SIG-M5 (cell line): Measurements from ENCODE around the gene ATIC.

Source experiments
- DNase-seq: peaks from one replicate; lab custom pipeline; 2025; lab: John Stamatoyannopoulos, UW

ATIC gene

DNA sequence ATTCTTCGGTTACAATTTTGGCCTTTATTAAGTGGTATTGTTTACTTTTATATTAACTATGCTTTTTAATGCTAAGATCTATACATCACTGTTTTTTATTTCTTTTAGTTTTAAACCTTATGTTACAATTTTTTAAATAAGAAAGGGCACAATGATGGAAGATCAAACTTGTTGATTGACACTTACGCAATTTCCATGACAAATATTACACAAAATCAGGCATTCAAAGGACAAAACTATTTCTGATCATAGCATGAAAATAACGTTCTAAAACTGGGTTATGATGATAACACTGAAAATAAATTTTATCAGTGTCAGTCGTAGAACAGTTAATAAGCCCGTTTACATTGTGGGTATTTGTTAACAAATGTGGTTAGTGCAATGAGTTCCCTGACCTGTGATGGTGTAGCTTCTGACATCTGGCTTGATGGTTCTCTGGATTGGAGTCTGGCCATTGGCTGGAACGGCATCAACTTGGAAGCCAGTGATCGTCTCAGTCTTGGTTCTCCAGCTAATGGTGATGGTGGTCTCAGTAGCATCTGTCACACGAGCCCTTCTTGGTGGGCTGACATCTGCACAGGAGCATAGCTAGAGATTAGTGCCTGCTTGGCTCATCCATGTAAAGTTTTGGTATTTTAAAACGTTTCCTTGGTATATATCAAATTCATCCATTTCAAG is 64.4 kb downstream of the ATIC start:
- DNase-seq: no peak

DNA sequence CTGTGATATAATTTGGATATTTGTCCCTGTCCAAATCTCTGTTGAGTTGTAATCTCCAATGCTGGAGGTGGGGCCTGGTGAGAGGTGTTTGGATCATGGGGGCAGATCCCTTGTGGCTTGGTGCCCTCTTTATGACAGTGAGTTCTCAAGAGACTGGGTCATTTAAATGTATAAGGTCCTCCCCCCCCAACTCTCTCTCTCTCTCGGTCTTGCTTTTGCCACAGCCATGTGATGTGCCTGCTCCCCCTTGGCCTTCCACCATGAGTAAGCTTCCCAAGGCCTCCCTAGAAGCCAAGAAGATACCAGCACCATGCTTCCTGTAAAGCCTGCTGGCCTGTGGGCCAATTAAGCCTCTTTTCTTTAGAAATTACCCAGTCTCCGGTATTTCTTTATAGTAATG is 65.4 kb downstream of the ATIC start:
- DNase-seq: no peak

DNA sequence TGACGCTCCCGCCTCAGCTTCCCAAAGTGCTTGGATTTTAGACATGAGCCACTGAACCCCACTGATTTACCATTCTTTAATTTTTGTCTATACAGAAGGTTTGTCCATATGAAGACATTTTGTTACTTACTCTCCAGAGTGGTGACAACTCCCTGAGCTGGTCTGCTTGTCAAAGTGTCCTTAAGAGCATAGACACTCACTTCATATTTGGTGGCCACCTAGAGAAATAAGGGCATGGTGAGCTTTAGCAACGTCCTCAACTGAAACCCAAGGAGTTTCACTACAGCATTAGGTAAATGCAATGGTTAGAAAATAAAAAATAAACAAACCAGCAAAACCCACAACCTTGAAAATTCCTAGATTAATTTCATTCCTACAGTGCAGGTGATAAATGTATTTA is 66.2 kb downstream of the ATIC start:
- no peak for DNase-seq

DNA sequence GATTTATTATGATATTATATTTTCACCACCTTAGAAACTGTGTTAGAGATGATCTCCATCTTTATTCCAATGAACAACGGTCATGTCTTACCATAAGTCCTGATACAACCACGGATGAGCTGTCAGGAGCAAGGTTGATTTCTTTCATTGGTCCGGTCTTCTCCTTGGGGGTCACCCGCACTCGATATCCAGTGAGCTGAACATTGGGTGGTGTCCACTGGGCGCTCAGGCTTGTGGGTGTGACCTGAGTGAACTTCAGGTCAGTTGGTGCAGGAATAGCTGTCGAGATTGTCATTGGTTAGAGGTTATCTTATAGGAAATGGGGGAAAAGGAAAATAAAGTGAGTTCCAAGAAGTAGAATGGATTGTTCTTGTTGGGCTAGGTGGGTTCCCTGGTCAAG is 67.2 kb downstream of the ATIC start:
- no peak for DNase-seq

DNA sequence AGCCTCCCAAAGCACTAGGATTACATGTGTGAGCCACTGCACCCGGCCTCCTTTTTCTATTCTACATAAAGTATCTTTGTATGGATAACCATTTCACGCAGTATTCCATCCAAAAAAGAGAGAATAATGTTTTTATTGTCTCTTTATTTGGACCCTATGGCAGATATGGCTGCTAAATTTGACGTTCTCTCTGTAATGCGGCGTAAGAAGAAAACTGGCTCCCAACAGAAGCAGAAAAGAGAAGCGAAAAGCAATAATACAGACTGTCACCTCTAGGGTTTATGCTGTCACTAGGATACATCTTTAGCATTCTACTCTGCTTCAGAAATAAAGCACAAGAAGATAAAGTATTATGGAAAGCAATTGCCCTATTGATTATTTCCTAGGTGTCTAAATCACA is 68.1 kb downstream of the ATIC start:
- no peak for DNase-seq

DNA sequence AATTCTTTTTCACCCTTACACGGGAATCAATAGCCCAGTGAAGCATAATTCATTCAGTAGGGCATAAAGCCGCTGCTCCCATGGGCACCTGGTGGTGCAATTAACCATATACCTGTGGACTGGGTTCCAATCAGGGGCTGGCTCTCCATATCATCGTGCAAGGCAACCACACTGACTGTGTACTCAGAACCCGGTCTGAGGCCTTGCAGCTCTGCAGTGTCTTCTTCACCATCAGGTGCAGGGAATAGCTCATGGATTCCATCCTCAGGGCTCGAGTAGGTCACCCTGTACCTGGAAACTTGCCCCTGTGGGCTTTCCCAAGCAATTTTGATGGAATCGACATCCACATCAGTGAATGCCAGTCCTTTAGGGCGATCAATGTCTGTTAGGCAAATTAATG is 68.8 kb downstream of the ATIC start:
- no peak for DNase-seq

DNA sequence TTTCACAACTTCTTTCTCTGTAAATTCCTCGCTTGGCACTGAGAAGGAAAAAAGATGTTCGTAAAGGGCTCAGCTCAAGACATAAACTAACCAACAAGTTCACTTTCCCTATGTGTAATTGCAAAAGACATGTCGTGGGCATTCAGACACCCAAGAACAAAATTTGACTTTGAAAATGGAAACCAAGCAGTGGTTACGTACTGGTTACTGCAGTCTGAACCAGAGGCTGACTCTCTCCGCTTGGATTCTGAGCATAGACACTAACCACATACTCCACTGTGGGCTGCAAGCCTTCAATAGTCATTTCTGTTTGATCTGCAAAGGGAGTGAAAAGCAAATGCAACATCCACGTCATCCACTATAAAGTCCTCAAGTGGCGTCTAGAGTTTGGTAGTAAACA is 70.2 kb downstream of the ATIC start:
- no peak for DNase-seq

DNA sequence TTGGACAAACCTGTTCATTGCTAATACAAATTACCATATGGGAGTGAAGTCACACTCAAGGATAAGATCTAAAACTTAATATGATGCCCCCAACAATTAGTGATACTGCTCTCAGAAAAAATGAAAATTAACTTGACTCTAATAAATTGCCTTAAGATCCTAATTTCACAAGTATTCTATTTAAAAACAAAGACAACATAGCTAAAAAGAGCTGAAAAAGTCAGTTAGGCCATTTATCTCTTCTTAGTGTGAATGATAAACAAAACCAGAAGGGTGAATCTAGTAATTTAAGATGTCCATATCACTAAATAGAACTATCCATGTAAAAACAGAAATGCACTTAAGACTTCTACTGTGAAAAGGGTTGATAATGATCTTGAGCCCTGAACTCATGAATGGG is 70.6 kb downstream of the ATIC start:
- DNase-seq: no peak

DNA sequence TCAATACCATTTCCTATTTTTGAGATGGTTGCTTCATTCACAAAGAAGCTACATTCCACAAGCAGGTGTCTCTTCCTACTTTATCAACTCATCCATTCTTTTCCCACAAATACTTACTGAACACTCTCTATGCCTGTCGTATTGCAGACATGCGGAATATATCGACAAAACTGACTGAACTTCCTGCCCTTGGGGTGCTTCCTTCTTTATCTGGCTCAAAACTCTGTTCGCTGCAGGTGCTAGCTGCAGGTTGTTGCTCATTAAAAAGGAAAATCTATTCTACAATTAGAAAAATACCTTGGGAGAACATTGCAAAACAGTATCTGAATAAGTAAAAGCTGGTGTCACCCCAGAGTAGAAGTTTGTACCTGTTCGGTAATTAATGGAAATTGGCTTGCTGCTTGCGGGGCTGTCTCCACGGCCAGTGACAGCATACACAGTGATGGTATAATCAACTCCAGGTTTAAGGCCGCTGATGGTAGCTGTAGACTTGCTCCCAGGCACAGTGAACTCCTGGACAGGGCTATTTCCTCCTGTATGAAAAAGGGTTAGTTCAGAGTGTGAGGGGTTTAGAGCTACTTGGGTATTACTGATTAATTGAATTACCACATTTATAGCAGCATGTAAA is 71.9 kb downstream of the ATIC start:
- no peak for DNase-seq

DNA sequence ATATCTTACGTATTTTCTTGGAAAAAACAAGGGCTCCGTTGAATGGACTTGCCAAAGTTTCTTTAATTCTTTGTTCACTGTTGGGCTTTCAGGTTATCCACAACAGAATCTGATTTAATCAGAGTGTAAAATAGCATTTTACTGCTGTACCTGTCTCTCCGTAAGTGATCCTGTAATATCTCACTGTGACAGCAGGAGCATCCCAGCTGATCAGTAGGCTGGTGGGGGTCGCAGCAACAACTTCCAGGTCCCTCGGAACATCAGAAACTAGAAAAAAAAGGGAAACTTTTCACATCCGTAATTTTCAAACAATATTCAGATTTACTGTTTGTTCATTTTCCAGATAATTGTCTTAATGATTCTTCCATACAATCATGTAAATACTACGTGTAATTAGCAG is 72.9 kb downstream of the ATIC start:
- DNase-seq: no peak

DNA sequence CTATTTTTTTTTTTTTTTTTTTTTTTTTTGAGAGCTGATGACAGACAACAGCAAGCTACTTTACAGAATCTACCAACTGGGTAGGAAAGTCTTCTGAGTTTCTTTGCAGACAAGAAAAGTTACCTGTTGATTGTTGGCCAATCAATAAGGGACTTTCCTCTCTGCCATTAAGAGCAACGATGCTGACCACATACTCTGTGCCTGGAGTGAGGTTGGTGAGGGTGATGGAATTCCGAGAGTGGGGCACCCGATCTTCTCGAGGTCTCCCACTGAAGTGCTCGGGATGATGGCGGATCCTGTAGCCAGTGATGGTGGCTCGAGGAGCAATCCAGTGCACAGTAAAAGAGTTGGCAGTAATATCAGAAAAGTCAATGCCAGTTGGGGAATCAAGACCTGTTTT is 74.7 kb downstream of the ATIC start:
- no peak for DNase-seq

DNA sequence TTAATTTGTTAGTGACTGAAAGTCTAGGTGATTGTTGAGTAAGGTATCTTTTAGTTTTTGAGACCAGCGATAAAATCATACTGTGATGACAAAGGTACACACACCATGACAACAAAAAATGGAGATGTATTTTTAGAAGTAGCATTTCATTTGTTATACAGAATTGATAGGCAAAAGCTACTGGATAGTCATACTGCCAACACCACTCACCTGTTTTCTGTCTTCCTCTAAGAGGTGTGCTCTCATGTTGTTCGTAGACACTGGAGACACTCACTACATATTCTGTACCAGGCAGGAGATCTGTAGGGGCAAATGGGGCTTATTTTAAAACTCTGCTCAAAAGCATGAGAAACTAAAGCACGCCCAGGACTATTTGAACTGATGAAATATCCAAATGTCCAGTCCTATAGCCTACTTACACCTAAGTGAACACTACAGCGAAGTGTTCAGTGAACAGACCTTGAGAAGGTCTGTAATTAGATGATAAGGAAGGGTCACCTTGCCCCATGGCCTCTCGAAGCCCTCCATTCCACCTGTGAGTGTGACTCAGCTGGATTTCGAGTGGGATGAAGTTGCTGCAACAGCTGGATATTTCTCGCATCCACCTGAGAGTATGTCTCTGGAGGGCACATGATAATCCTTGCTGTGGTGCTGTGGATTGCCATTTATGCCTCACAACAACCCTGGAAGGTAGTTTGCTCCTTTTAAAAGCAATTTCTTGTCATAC is 76.3 kb downstream of the ATIC start:
- DNase-seq: no peak

DNA sequence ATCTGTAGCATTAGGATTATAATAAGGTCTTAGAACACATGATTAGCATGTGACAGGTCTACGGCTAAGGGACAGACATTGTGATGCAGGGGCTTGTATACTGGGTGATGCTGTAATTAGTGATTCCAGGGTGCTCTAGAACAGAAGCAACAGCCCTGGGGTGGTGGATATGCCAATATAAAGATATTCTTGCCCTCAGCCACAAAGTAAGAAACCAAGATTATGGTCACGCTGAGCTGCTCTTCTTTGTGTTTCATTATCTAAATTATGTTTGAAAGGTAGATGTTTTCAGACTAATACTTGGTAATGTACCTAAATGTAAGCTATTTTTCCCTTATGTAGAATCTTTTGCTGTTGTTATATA is 78.7 kb downstream of the ATIC start:
- DNase-seq: no peak

DNA sequence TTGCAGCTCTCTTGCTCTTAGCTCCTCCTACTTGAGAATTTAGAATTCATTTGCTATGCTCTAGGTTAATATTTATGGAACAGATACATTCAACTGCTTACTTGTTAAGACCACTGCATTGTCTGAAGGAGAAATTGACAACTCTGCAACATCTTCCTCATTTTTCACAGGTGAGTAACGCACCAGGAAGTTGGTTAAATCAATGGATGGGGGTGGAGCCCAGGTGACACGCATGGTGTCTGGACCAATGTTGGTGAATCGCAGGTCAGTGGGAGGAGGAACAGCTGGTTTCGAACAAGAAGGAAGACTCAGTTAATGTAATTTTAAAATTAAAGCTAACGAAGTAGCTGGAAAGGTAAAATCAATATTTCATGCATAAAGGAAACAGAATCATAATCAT is 79.7 kb downstream of the ATIC start:
- no peak for DNase-seq

DNA sequence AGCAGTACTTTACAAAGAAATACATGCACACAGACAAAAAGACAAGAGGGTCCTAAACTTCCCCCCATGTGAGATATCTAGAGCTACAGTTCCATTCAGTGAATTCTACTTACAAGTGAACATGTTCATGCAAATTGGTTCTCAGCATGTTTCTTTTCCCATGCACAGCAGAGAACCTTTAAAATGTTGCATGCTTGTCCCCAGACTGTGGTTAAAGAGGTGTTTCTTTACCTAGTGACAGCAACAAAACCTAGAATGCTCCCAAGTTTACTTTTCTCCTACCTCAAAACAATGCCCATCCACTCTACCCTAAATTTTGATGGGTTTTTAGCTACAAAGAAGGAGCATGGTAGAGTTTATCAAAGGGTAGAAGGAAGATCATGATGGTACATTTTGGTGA is 80.3 kb downstream of the ATIC start:
- DNase-seq: no peak

DNA sequence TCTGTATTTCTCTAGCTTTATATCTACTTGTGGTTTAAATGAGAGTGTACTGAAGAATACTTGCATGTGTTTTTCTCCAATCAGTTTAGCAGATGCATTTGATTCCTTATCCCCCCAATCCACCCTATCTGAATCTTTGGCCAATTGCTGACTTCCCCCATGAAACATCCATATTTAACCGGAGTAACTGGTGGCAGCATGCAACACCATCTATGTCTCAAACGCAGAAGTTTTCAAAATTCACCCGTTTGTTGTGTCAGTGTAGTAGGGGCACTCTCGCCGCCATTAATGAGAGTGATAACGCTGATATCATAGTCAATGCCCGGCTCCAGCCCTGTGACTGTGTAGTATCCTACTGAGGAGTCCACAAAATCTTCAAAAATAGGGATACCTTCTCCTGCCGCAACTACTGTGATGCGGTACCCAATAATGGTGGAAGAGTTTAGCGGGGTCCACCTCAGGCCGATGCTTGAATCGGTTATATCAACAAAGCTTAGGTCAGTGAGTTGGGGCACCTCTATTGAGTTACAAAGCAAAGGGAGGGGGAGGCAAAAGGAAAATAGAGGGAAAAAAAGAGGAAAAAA is 80.9 kb downstream of the ATIC start:
- DNase-seq: no peak

DNA sequence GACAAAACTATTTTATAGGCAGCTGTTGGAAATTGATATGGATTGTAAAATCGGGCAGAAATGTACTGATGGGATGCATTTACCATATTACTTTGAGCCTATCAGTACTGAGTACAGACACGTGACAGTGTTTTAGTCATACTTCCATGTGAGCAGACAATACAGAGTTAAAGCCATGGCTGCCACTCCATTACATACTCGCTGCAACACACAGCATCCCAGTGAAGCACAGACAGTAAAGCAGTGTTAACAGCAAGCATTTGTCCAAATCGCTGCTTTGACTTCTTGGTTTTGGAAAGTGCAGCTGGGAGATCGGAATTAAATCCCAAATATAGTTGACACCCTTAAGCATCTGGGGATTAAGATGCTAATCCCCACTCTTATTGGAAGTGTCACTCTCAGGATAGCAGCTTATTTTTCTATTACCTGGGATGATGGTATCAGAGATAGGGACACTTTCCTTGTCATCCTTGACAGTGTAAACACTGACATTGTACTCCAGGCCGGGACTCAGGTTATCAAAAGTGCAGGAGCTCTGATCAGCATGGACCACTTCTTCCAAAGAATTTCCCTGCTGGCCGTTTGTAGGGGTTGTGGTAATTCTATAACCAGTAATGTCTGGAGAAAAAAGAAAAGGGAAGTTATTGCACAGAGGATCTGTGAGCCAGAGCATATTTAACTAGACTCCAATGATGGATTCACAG is 82.4 kb downstream of the ATIC start:
- no peak for DNase-seq

DNA sequence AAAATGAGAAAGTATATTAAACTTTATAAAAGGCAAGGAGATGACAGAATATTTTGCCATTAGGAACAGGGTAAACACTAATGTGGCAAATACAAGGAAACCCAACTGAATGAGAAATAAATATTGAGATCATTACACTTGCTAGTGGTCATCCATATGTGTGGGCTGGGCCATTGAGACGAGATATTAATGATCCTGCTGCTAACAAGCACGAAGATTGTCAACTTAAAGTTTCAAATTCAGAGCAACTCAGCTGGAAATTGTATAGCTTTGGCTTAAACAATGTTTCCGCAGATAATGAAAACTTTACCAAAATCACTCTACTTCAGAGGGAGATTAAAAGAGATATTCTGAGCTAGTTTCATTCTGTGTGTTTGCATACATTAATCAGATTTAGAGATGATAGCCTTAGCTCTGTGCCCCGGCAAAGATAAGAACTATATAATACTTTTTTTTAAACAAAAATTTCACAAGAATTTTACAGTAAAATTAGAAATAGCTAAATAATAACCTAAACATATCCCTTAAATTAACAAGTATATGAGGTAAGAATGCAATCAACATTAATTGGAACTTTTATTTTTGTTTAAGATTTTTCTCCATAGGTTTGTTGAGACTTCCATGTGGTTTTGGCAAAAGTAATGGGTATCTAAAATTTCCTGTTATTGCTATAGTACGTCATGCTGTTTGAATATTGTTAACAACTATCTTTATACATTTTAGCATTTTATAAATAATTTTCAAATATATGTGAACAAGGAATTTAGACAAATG is 84.0 kb downstream of the ATIC start:
- DNase-seq: no peak

DNA sequence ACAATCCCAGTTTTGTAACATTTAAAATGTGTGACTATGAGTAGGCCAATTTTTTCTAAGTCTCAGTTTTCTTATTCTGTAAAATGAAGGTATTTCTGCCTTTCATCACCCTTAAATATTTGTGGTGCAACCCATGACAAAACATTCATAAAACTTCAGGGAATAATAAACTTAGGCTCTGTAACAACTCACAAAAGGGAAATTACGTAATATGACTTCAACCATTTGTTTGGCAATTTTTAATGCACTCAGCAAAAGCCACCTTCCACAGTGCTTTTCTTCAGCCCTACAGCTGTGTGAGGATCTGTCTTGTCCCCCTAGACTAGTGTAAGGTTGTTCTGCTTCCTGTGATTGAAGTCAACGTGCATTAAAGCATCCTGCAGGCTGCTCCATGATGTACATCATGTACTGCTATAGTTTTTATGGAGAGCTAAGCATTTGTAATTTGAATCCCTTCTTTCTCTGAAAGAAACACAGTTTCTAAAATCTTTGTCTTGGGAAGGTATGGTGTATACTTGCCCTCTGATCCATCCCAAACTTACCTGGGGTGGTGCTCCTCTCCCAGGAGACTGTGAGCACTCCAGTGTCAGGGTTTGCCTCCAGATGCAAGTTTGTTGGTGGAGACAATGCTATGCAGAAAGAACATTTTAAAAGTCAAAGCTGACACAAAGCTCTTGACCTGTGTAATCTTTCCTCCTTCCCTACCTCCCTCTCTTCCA is 84.9 kb downstream of the ATIC start:
- peak; percentile 65 for DNase-seq

DNA sequence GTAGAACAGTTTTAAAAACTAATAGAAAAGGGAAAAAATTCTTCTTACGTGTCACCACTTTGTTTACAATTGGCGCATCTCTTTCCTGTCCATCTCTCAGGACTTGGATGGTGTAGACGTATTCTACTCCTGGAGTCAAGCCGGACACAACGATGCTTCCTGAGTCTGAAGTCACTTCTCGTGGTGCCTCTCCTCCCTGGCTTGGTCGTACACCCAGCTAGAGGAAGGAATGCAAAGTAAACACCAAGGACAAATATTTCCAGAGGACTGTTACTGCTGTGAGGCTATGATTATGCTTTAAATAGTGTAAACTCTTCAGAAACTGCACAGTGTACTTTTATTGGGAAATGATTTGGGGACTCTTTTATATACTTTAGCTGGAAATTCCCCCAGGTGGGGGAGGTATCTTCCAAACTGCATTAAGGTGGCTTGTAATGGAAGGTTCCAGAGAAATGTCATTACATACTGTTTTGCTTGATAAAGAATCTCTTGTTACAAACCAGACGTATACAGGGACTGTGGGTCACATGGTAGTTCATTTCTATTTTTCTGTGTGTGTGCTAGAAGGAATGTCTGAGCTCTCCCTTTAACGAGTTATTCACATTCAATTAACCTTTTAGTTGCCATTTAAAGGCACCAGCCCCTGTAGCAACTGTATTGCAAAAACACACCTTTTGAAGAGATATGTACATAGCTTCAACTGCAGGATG is 85.9 kb downstream of the ATIC start:
- no peak for DNase-seq
